Right lobe of liver (tissue), 4 donors: Measurements from ENCODE around the gene UBAC2.

ENCODE experiments used
- POLR2A ChIP-seq: fragments of 450-650 bp; IDR thresholded peaks from one replicate; pipeline ENCODE4 v1.6.1; 2017; ENCODE audit warnings: antibody characterized with exemption, mild to moderate bottlenecking
- TF ChIP-seq, protein P1 (sequence below), 4 donors: fragments of 200-600 bp in 3 of 4; fragments of 450-650 bp in 1 of 4; IDR thresholded peaks; one replicate each; pipeline versions ENCODE4 v1.5.1 to v1.8.0; 2016 to 2022; ENCODE audit warnings: antibody characterized with exemption in 4 of 4, mild to moderate bottlenecking in 2 of 4
- donor health status: DM: no; HTN: no; CAD: no.
- donor health status: DM: no; HTN: no; CAD: no.
- donor health status: DM: no; HTN: yes; CAD: no.

GRCh38 chr13:99196466-99197116 is 4.1 kb upstream of the UBAC2 start:
- TF ChIP-seq POLR2A, result no peak
- TF ChIP-seq, protein P1, sequence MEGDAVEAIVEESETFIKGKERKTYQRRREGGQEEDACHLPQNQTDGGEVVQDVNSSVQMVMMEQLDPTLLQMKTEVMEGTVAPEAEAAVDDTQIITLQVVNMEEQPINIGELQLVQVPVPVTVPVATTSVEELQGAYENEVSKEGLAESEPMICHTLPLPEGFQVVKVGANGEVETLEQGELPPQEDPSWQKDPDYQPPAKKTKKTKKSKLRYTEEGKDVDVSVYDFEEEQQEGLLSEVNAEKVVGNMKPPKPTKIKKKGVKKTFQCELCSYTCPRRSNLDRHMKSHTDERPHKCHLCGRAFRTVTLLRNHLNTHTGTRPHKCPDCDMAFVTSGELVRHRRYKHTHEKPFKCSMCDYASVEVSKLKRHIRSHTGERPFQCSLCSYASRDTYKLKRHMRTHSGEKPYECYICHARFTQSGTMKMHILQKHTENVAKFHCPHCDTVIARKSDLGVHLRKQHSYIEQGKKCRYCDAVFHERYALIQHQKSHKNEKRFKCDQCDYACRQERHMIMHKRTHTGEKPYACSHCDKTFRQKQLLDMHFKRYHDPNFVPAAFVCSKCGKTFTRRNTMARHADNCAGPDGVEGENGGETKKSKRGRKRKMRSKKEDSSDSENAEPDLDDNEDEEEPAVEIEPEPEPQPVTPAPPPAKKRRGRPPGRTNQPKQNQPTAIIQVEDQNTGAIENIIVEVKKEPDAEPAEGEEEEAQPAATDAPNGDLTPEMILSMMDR (IDR thresholded peaks at IDR 0.05), result peak; percentile 4 to 31 (median 20)
